GM06990 (cell line): Measurements from ENCODE around the gene HES4.

Source experiments
- DNase-seq: peaks from one replicate; pipeline ENCODE4 v3.0.0-alpha.2; 2011; ENCODE audit not compliant: insufficient read length; ENCODE audit errors: extremely low read depth
- H3K27me3 ChIP-seq: replicated peaks from 2 replicates; pipeline ENCODE4 v1.6.0; 2011; ENCODE audit warnings: low read length; ENCODE audit not compliant: control insufficient read depth, insufficient read depth
- H3K36me3 ChIP-seq: 2 replicates; pipeline ENCODE4 v1.5.1; 2011; ENCODE audit warnings: low read length; ENCODE audit not compliant: control insufficient read depth, insufficient read depth
- H3K4me3 ChIP-seq: replicated peaks from 2 replicates; pipeline ENCODE4 v1.5.1; 2011; ENCODE audit warnings: low read depth, mild to moderate bottlenecking, control low read depth, low read length
- TF ChIP-seq, protein P1 (sequence below): IDR thresholded peaks from 2 replicates; pipeline ENCODE4 v1.5.1; 2011; ENCODE audit warnings: low read length, control low read depth, mild to moderate bottlenecking, inconsistent platforms; ENCODE audit not compliant: insufficient read depth, poor library complexity, severe bottlenecking

Gene HES4

DNA sequence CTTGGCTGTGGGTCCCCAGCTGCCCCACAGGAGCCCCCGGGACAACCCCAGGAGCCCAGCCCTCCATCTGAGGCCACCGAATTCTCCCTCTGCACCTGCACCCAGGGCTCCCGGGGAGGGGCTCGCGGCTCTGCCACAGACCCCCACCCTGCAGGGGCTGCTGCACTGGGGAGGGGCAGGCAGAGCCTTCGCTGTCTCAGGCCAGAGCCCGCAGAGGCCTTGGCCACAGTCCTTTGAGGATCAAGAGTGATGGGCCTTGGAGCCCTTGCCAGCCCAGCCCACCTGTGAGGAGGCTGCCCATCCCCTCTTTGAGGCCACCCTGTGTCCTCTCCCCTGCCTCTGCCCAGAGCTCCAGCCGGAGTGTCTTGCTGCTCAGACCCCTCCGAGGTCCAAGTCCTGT lies 24.5 kb downstream of the HES4 start:
- TF ChIP-seq, protein P1, sequence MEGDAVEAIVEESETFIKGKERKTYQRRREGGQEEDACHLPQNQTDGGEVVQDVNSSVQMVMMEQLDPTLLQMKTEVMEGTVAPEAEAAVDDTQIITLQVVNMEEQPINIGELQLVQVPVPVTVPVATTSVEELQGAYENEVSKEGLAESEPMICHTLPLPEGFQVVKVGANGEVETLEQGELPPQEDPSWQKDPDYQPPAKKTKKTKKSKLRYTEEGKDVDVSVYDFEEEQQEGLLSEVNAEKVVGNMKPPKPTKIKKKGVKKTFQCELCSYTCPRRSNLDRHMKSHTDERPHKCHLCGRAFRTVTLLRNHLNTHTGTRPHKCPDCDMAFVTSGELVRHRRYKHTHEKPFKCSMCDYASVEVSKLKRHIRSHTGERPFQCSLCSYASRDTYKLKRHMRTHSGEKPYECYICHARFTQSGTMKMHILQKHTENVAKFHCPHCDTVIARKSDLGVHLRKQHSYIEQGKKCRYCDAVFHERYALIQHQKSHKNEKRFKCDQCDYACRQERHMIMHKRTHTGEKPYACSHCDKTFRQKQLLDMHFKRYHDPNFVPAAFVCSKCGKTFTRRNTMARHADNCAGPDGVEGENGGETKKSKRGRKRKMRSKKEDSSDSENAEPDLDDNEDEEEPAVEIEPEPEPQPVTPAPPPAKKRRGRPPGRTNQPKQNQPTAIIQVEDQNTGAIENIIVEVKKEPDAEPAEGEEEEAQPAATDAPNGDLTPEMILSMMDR: no peak
- H3K36me3 ChIP-seq: no peaks in the 10 kb centered on the region

DNA sequence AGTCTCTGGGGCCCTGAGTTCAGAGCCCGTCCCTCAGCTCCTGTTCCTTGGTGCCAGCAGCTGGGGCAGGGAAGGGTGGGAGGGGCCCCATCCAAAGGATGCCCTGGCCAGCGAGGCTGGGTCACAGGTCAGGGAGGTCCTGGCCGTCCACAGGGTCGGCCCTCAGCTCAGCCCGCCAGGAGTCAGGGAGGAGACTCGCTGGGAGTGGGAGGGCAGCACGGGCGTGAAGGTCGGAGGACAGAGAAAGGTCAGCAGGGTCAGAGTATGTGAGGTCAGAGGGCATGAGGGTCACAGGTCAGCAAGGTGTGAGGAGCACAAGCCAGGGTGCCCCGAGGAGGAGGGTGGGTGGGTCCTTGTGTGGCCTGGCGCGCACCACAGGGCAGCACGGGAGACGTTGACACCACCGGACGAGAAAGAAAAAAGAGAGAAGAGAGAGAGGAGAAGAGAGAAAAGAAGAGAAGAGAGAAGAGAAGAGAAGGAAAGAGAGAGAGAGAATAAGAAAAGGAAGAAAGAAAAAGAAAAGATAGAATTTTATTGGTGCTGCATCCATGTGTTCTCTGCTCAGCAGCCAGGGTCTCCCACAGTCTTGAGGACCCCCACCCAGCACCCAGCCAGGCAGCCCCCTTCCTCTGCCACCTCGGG lies 25.1 kb downstream of the HES4 start:
- TF ChIP-seq, protein P1: no peak
- no peaks in the 10 kb centered on the region for H3K36me3 ChIP-seq
- H3K27me3 ChIP-seq: no peaks in the 10 kb centered on the region; the same call in 1 of the 2 replicates
- H3K4me3 ChIP-seq: no peak overlapping the region
- DNase-seq: no peak

More for the DNA sequence above, 24.5 kb downstream of the HES4 start:
- Histone ChIP-seq H3K27me3 (no peaks in the 10 kb centered on the region; the same call in 1 of the 2 replicates), H3K4me3 (no peak overlapping the region)
- no peak for DNase-seq

- Histone ChIP-seq H3K36me3 (no peaks in the 10 kb centered on the region), H3K27me3 (no peaks in the 10 kb centered on the region; the same call in 1 of the 2 replicates), H3K4me3 (no peak overlapping the region)
- no peak for DNase-seq
- TF ChIP-seq, protein P1: no peak
These were observed 25.6 kb downstream of the HES4 start for GRCh38 chr1:974293-974640.

DNA sequence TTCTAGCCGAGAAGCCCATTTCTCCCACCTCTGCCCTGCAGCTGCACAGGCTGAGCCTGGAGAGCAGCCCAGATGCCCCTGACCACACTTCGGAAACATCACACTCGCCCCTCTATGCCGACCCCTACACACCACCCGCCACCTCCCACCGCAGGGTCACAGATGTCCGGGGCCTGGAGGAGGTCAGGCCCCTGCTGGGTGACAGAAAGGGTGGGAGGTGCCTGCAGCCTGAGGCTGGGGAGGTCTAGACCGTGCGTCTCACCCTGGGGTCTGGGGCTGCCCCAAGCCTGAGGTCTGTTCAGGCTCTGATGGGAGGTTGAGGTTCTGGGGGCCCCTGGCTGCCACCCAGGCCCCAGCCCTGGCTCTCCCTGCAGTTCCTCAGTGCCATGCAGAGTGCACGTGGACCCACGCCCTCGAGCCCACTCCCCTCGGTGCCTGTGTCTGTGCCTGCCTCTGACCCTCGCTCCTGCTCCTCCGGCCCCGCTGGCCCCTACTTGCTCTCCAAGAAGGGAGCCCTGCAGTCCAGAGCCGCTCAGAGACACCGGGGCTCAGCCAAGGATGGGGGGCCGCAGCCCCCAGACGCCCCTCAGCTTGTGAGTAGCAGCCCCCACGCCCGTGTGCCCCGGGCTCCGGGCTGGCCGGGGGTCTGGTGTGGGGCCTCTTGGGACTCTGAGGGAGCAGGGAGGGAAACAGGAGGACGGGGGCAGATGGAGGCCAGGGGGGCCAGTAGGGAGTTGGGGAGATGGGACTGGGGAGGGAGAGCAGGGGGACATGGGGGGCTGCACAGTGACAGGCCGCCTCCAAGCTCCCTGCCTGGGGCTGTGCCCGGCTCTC lies 26.2 kb downstream of the HES4 start:
- TF ChIP-seq, protein P1: no peak
- DNase-seq: no peak

DNA sequence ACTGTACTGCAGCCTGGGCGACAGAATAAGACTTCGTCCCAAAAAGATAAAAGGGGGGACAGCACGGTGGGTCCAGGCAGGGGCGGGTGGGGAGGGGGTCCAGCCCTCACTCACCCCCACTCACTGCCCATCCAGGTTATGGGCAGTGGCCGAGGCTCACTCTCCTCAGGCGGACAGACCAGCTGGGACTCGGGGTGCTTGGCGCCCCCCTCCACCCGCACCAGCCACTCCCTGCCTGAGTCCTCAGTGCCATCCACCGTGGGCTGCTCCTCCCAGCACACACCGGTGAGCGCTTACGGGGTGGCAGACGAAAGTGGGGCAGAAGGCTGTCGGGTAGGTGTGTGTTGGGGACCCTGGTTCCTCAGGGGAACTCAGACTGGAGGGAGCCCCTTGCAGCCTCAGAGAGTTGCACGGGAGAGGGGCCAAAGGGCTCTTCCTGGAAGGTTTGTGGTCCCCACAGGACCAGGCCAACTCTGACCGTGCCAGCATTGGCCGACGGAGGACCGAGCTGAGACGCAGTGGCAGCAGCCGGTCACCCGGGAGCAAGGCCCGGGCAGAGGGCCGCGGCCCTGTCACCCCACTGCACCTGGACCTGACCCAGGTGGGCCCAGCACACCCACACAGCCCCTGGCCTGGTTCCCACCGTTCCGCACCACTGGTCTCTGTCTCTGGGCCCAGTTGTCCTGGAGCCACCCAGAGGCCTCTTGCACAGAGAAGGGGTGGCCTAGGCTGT lies 27.0 kb downstream of the HES4 start:
- no peaks in the 10 kb centered on the region; the same call in 1 of the 2 replicates for H3K27me3 ChIP-seq
- H3K4me3 ChIP-seq: no peak overlapping the region
- no peaks in the 10 kb centered on the region for H3K36me3 ChIP-seq
- TF ChIP-seq, protein P1: no peak
- DNase-seq: no peak

More for the DNA sequence above, 26.2 kb downstream of the HES4 start:
- Histone ChIP-seq H3K36me3 (no peaks in the 10 kb centered on the region), H3K27me3 (no peaks in the 10 kb centered on the region; the same call in 1 of the 2 replicates), H3K4me3 (no peak overlapping the region)
